EL (cell line): ENCODE results near the gene CEBPE.
A peak's percentile ranks its signal among the peaks of the same experiment; 100 is the strongest.

Source experiments
- DNase-seq: peaks from one replicate; pipeline ENCODE4 v3.0.0-alpha.2; 2016

Gene CEBPE

DNA sequence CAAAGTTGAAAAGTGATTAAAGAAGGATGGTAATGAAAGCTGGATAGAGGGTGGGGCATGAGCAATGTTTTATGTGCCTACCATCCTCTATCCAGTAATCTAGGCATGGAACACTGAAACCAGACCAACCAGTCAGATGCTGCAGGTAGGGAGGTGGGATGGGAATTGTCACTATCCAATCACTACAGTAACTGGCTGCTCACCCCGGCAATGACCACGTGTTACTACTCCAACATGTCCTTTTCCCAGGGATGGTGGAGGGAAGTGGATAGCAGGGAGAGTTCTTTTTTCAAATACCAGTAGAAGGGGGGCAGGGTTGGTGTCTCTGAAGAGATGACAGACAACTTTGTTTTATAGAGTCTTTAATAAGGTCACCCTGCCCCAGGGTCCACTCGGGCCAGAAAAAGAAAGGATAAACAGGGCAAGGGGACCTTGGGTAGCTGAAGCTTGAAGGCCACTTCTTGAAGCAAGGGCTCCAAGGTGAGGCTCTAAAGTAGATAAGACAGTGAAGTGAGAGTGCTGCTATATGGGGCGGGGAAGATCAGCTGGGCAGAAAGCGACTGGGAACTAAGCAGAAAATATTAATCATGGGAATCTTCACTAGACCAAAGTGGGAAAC is 47.0 kb downstream of the CEBPE start:
- DNase-seq = peak; percentile 20

DNA sequence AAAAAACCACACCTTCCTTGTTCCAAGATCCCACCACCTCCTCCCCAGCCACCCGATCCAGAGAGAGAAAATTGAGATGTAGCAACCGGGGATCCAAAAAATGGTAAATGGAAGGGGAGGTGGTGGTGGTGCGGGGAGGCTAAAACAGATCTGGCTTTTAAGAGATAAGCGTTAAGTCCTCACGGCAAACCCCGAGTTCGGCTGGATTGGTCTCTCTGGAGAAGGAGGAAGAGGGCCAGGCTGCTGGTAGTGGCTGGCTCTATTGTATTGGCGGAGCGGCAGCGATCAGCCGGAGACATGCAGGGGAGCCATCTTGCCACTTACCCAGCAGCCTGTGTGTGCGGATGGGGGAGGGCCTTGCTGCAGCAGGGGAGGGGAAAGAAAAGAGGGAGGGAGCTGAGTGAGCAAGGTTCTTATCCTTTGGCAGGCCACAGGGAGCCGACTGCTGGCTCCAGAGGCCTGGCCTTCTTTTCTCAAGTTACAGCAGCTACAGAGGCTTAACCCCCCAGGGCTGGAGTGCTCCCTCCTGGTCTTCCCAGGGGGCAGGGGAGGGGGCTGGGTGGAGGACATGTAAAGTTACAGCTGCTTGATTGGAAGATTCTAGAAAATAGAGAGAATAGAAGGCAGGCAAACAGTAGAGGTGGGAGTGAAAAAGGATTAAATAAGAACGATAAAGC is 47.7 kb downstream of the CEBPE start:
- peak; percentile 92 for DNase-seq

DNA sequence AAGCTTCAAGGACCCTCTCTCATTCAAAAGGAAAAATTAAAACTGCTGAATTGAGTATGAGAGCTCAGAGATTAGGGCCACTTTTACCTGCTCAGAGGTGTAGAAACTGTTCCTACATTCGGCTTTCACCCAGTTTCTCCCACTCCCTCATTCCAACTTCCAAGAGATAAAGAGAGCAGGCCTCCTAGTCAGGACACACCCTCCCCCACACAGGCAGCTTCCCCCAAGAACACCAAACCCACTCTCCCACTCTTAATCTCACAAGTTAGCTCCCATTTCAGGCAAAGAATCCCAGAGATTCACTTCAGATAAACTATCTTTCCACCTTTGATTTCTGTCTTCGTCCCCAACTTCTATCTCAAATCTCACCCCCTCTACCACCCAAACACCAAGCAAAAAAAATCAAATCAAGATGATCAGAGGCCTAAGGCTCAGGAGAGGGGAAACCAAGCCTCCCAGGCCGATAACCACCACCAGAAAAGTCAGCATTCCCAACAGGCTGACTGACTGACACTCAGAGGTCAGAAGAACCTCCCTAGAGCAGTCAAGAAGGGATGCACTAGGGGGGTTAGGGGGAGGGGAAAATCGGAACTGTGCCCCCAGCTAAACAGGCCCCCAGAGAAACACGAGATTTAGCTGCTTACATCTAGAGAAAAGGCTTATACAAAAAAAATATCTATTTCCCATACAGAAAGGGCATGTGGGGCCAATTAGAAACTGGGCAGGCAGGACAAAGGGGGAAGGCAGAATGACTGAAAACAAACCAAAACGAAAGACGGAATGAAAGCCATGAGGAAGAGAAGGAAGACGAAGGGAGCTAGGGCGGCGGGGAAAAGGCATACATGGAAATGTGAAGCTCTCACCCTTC is 48.6 kb downstream of the CEBPE start:
- peak; percentile 32 for DNase-seq

DNA sequence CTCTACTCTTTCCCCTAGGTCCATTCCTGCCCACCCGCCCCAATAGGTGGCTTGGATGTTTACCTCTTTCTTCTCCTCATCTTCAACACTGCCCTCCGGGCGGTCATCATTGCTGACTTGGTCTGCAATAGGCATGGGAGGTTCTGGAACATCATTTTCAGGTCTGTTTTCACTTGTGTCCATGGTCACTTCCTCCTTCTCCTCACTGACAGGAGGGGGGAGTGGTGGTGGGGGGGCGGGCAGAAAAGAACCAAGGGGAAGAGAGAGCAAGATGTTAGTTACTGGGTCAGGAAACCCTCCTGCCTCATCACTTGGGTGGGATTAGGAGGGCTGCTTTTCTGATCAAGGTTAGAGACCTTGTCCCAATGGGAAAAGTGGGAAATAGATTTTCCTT is 49.6 kb downstream of the CEBPE start:
- no peak for DNase-seq

DNA sequence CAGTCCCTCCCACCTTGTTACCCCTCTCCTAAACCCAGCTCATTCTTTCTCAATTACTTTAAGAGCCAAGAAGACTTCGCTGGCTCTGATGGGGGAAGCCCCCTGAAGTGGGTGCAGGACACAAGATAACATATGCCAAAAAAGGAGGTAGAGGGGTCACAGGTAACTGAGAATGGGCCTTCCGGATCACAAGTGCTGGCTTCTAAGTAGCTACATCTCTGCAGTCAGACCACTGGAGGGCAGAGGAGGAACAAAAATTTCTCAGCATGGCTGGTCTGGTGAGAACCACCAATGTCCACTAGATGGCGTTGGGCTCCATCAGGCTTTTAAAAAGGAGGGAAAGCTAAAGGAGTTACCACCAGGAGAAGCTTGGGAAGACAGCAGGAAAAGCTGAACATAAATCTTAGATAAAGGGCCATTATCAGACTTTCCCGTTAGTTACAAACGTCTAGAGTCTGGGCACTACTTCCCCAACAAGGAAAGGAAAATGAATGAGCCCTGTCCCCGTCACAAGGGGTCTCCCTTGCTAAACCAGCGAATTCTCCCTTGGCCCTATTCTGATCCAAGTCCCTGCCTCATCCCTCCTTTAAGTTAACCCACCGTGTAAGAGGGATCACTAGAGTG is 50.2 kb downstream of the CEBPE start:
- peak; percentile 95 for DNase-seq

DNA sequence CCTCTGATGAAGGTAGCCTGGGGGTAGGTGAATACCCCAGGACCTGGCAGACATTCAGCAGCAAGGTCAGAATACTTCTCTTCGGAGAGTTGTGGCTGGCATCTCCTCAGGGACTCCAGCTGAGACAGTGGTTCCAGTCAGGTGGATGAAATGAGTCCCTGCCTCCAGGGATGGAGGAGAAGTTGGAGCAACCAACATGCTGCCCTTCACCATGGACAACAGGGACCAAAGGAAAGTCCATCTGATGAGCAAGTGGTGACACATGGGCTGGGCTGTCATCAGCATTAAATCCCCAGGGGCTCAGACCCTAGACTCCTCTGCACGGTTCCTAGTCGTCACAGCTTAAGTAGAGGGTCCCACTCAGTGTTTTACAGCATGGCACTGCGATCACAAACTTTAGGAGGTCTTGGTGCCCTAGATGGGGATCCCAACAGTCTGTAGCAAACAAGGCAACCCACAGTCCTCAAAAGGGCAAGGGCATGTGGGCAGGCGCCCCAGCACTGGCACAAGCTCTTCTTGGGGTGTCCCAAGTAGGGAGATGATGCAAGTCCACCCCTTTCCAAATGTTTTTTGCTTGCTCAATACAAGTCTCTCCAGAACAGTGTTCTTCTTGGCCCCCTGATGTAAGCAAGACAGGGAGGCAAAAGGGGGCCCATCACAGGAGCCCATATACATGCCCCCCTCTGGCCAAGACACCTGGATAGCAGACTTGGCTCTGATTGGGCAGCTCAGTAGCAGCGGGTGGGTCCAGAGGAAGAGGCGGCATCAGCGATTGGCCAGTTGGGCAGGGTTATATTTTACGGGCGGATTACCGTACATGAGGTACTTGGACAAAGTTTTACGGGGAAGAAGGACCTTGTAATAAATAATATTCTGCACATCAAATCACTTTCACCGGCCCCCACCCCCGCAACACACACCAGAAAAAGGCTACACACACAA is 50.9 kb downstream of the CEBPE start:
- peak; percentile 18 for DNase-seq
